IMR-90 (cell line): ENCODE measurements around the gene LAMA2. TPM values are rescaled to one million over a fixed set of nuclear protein-coding genes. Genes with fewer than 3 reads are reported as not detected.

ENCODE experiments used
- ATAC-seq: fragments of 200-7000 bp; cut with Tn5 transposase; 2 replicates; pipeline ENCODE4 v1.9.1; 2020; ENCODE audit warnings: low read depth, mild to moderate bottlenecking, moderate library complexity
- BruUV-seq: library from RNA; stranded (reverse); fragments of 400-500 nt; replicated peaks from 2 replicates; lab custom pipeline; 2021; lab: Mats Ljungman, UMichigan
- CTCF ChIA-PET: fragments of 300-600 bp; formaldehyde crosslinking; extraction: SDS; loops from one replicate; lab custom pipeline; 2021; ENCODE audit warnings: antibody characterized with exemption; lab: Yijun Ruan, JAX
- POLR2A ChIA-PET: fragments of 300-600 bp; sonication (Branson Sonifier 250); formaldehyde crosslinking; loops from one replicate; lab custom pipeline; 2022; ENCODE audit warnings: antibody characterized with exemption; ENCODE audit not compliant: unreplicated experiment; lab: Charles Lee
- DNase-seq: peaks from one replicate; pipeline ENCODE4 v3.0.0; 2013
- H2AFZ ChIP-seq: replicated peaks from 2 replicates; pipeline ENCODE3; 2013; ENCODE audit warnings: low read length, mild to moderate bottlenecking; ENCODE audit not compliant: poor library complexity
- H2AK5ac ChIP-seq: 2 replicates; pipeline ENCODE4 v1.6.1; 2013; ENCODE audit warnings: low read depth, low read length, inconsistent platforms
- H2AK9ac ChIP-seq: replicated peaks from 2 replicates; pipeline ENCODE3; 2013; ENCODE audit warnings: mild to moderate bottlenecking, low read depth, low read length, moderate library complexity; ENCODE audit not compliant: poor library complexity
- H2BK120ac ChIP-seq: 2 replicates; pipeline ENCODE4 v1.6.1; 2013; ENCODE audit warnings: low read depth, low read length, inconsistent platforms
- H2BK15ac ChIP-seq: 3 replicates; pipeline ENCODE4 v1.6.1; 2013; ENCODE audit warnings: low read depth, low read length, inconsistent platforms
- H2BK20ac ChIP-seq: 2 replicates; pipeline ENCODE4 v1.6.1; 2013; ENCODE audit warnings: low read depth, mild to moderate bottlenecking, inconsistent platforms, low read length, moderate library complexity
- H2BK5ac ChIP-seq: 2 replicates; pipeline ENCODE4 v1.6.1; 2013; ENCODE audit warnings: mild to moderate bottlenecking, low read depth, low read length, inconsistent platforms; ENCODE audit not compliant: poor library complexity, severe bottlenecking
- H3K14ac ChIP-seq: replicated peaks from 2 replicates; pipeline ENCODE4 v1.6.1; 2013; ENCODE audit warnings: low read depth, low read length, inconsistent platforms
- H3K18ac ChIP-seq: 2 replicates; pipeline ENCODE4 v1.6.1; 2013; ENCODE audit warnings: low read depth, low read length, control low read depth
- H3K23ac ChIP-seq: 2 replicates; pipeline ENCODE4 v1.6.1; 2013; ENCODE audit warnings: low read depth, low read length, inconsistent platforms
- H3K27ac ChIP-seq: 2 replicates; pipeline ENCODE4 v1.5.1; 2013; ENCODE audit warnings: mild to moderate bottlenecking, control low read depth, low read length; ENCODE audit not compliant: insufficient read depth
- H3K27me3 ChIP-seq: 2 replicates; pipeline ENCODE4 v1.6.1; 2013; ENCODE audit warnings: low read length; ENCODE audit not compliant: control insufficient read depth, insufficient read depth
- H3K36me3 ChIP-seq: 2 replicates; pipeline ENCODE4 v1.6.1; 2013; ENCODE audit warnings: low read length, mixed read lengths; ENCODE audit not compliant: control insufficient read depth, insufficient read depth
- H3K4ac ChIP-seq: 2 replicates; pipeline ENCODE4 v1.6.1; 2013; ENCODE audit warnings: low read depth, low read length, inconsistent platforms
- H3K4me1 ChIP-seq: 2 replicates; pipeline ENCODE4 v1.6.1; 2013; ENCODE audit warnings: low read length, mixed read lengths; ENCODE audit not compliant: control insufficient read depth, insufficient read depth
- H3K4me2 ChIP-seq: 2 replicates; pipeline ENCODE4 v1.6.1; 2013; ENCODE audit warnings: low read depth, mild to moderate bottlenecking, control low read depth, low read length, moderate library complexity
- H3K4me3 ChIP-seq: 2 replicates; pipeline ENCODE4 v1.5.1; 2013; ENCODE audit warnings: low read depth, mild to moderate bottlenecking, control low read depth, low read length, moderate library complexity; ENCODE audit not compliant: insufficient read depth
- H3K56ac ChIP-seq: 2 replicates; pipeline ENCODE4 v1.6.1; 2013; ENCODE audit warnings: low read length, inconsistent platforms; ENCODE audit not compliant: insufficient read depth; ENCODE audit errors: extremely low read depth
- H3K79me1 ChIP-seq, 2 experiments: 2 replicates each; pipeline ENCODE4 v1.6.1; 2013; ENCODE audit warnings: low read length in 2 of 2, inconsistent platforms in 1 of 2, low read depth in 1 of 2
- H3K9ac ChIP-seq: 2 replicates; pipeline ENCODE4 v1.6.1; 2013; ENCODE audit warnings: low read depth, low read length, control low read depth
- H3K9me1 ChIP-seq: 2 replicates; pipeline ENCODE4 v1.6.1; 2013; ENCODE audit warnings: low read length, inconsistent platforms; ENCODE audit not compliant: insufficient read depth
- H3K9me3 ChIP-seq: 2 replicates; pipeline ENCODE4 v1.6.1; 2013; ENCODE audit warnings: low read length; ENCODE audit not compliant: control insufficient read depth, insufficient read depth
- H4K20me1 ChIP-seq: 2 replicates; pipeline ENCODE4 v1.6.1; 2013; ENCODE audit warnings: low read length, inconsistent platforms; ENCODE audit not compliant: insufficient read depth
- H4K5ac ChIP-seq: 2 replicates; pipeline ENCODE4 v1.6.1; 2013; ENCODE audit warnings: mild to moderate bottlenecking, low read depth, low read length, control low read depth
- H4K8ac ChIP-seq, 2 experiments: 2 replicates each; pipeline ENCODE4 v1.6.1; 2013; ENCODE audit warnings: low read depth in 2 of 2, low read length in 2 of 2, control low read depth in 1 of 2, inconsistent platforms in 1 of 2
- H4K91ac ChIP-seq: 2 replicates; pipeline ENCODE4 v1.6.1; 2013; ENCODE audit warnings: low read depth, low read length, inconsistent platforms; ENCODE audit not compliant: insufficient read depth
- BHLHE40 ChIP-seq: fragments of 150-350 bp; IDR thresholded peaks from 2 replicates; pipeline ENCODE4 v1.6.1; 2016; ENCODE audit warnings: mild to moderate bottlenecking, low read depth, low read length
- CEBPB ChIP-seq: IDR thresholded peaks from 2 replicates; pipeline ENCODE4 v1.6.1; 2012; ENCODE audit warnings: low read depth, low read length, improper control_type of control experiment
- CHD1 ChIP-seq: IDR thresholded peaks from 2 replicates; pipeline ENCODE4 v1.6.1; 2012; ENCODE audit warnings: low read depth, low read length, improper control_type of control experiment
- CTCF ChIP-seq: conservative IDR thresholded peaks from 2 replicates; pipeline ENCODE4 v1.5.1; 2012; ENCODE audit warnings: mild to moderate bottlenecking, low read depth, low read length, improper control_type of control experiment
- FOS ChIP-seq: fragments of 150-350 bp; IDR thresholded peaks from 2 replicates; pipeline ENCODE4 v1.6.1; 2016; ENCODE audit warnings: low read depth, low read length
- MAFK ChIP-seq: IDR thresholded peaks from 2 replicates; pipeline ENCODE4 v1.6.1; 2012; ENCODE audit warnings: low read depth, low read length, improper control_type of control experiment
- MAZ ChIP-seq: IDR thresholded peaks from 2 replicates; pipeline ENCODE4 v1.6.1; 2012; ENCODE audit warnings: low read depth, mild to moderate bottlenecking, low read length, improper control_type of control experiment, moderate library complexity, borderline replicate concordance
- MXI1 ChIP-seq: IDR thresholded peaks from 2 replicates; pipeline ENCODE4 v1.6.1; 2012; ENCODE audit warnings: low read depth, mild to moderate bottlenecking, low read length, moderate library complexity, borderline replicate concordance
- NFE2L2 ChIP-seq: fragments of 150-350 bp; IDR thresholded peaks from 2 replicates; pipeline ENCODE4 v1.6.1; 2016; ENCODE audit warnings: low read depth, mild to moderate bottlenecking, low read length
- POLR2A ChIP-seq: IDR thresholded peaks from 2 replicates; pipeline ENCODE4 v1.6.1; 2012; ENCODE audit warnings: mild to moderate bottlenecking, low read depth, low read length
- RAD21 ChIP-seq: IDR thresholded peaks from 2 replicates; pipeline ENCODE4 v1.6.1; 2012; ENCODE audit warnings: low read length, improper control_type of control experiment
- RCOR1 ChIP-seq: IDR thresholded peaks from 2 replicates; pipeline ENCODE4 v1.6.1; 2012; ENCODE audit warnings: mild to moderate bottlenecking, low read length, improper control_type of control experiment; ENCODE audit not compliant: insufficient replicate concordance
- RFX5 ChIP-seq: IDR thresholded peaks from 2 replicates; pipeline ENCODE4 v1.8.0; 2012; ENCODE audit warnings: low read depth, mild to moderate bottlenecking, low read length, moderate library complexity
- SMC3 ChIP-seq: fragments of 150-350 bp; IDR thresholded peaks from 2 replicates; pipeline ENCODE4 v1.6.1; 2016; ENCODE audit warnings: low read depth, mild to moderate bottlenecking, antibody characterized with exemption, low read length, moderate library complexity
- dilution Hi-C: fragments of 300-500 bp; cut with HindIII; formaldehyde crosslinking; loops from one replicate; pipeline ENCODE4 v1.14.3; 2018; ENCODE audit warnings: low sequenced_read_pairs; ENCODE audit not compliant: unreplicated experiment
- in situ Hi-C: fragments of 300-500 bp; cut with MboI; formaldehyde crosslinking; loops from 3 replicates; pipeline ENCODE4 v1.14.3; 2019; ENCODE audit warnings: low sequenced_read_pairs, inconsistent platforms, mixed read lengths
- intact Hi-C: fragments of 100-400 bp; cut with micrococcal nuclease; formaldehyde crosslinking; loops from 2 replicates; pipeline ENCODE4 v1.10.0; 2022
- polyA plus RNA-seq, 3 experiments: library from polyadenylated mRNA; depleted of rRNA; stranded (reverse); fragments of >200 nt; gene quantifications; 2 replicates each; pipeline ENCODE4 v1.2.3, GENCODE V29; 2012; ENCODE audit warnings: low replicate concordance in 1 of 3
- total RNA-seq: library from RNA; depleted of rRNA; stranded (reverse); fragments of >200 nt; gene quantifications from 2 replicates; pipeline ENCODE4 v1.2.3, GENCODE V29; 2012
- TF ChIP-seq, protein P1 (sequence below): fragments of 150-350 bp; IDR thresholded peaks from 2 replicates; pipeline ENCODE4 v1.6.1; 2017; ENCODE audit warnings: mild to moderate bottlenecking, antibody characterized with exemption, low read length, low read depth
- TF ChIP-seq, protein P2 (sequence below): fragments of 150-350 bp; IDR thresholded peaks from 2 replicates; pipeline ENCODE4 v1.6.1; 2016; ENCODE audit warnings: low read depth, mild to moderate bottlenecking, low read length, moderate library complexity, borderline replicate concordance

LAMA2 gene
- total and polyA plus RNA-seq, 2 of the 4 experiments (the other 2 are of a cell fraction): 9.9 to 13.3 TPM

DNA sequence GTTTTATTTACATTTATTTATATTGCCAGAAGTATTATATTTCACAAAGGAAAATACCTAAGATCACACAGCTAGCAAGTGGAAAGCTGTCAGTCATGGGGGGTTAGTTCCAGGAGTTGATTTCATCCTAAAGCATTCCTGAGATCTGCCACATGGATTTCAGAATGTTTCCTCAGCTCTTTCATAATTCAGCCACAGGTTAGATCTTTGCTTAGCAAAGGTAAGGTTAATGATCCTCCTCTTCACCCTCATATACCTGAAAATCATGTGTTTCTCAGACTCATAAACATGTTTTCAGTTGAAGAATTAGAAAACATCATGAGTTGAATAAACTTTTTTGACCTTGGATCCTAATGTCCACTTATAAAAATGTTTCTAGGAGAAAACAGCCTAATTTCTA, 611.6 kb downstream of the LAMA2 start:
- H2AK5ac ChIP-seq: no peak overlapping the region
- ATAC-seq (no peak), DNase-seq (no peak)
- ChIA-PET CTCF (no interaction called here), POLR2A (no interaction called here)
- H3K56ac ChIP-seq: no peak overlapping the region
- no peak overlapping the region for H2BK15ac ChIP-seq
- no peak overlapping the region for H3K4me2 ChIP-seq
- H4K8ac ChIP-seq: no peak overlapping the region
- peaks cover 3% of the 10 kb centered on the region for H3K9me1 ChIP-seq
- in situ Hi-C loops: loop anchor here (10.0 kb wide), 2 partner anchors 270 to 530 kb away; no protein-coding TSS in a partner anchor
- no peak overlapping the region for H3K9ac ChIP-seq
- peak overlapping the region; percentile 36; the same call in 1 of the 2 replicates for H2BK20ac ChIP-seq
- no peak overlapping the region for H2BK120ac ChIP-seq
- no peak for TF ChIP-seq POLR2A
- TF ChIP-seq CEBPB: no peak
- TF ChIP-seq, protein P1, sequence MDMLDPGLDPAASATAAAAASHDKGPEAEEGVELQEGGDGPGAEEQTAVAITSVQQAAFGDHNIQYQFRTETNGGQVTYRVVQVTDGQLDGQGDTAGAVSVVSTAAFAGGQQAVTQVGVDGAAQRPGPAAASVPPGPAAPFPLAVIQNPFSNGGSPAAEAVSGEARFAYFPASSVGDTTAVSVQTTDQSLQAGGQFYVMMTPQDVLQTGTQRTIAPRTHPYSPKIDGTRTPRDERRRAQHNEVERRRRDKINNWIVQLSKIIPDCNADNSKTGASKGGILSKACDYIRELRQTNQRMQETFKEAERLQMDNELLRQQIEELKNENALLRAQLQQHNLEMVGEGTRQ: no peak
- TF ChIP-seq MXI1: no peak
- no peak for TF ChIP-seq NFE2L2
- no peak for TF ChIP-seq RFX5
- TF ChIP-seq RCOR1: no peak
- TF ChIP-seq CHD1: no peak
- TF ChIP-seq, protein P2, sequence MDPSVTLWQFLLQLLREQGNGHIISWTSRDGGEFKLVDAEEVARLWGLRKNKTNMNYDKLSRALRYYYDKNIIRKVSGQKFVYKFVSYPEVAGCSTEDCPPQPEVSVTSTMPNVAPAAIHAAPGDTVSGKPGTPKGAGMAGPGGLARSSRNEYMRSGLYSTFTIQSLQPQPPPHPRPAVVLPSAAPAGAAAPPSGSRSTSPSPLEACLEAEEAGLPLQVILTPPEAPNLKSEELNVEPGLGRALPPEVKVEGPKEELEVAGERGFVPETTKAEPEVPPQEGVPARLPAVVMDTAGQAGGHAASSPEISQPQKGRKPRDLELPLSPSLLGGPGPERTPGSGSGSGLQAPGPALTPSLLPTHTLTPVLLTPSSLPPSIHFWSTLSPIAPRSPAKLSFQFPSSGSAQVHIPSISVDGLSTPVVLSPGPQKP: no peak
- no peak for TF ChIP-seq CTCF
- TF ChIP-seq FOS: no peak
- TF ChIP-seq SMC3: no peak
- TF ChIP-seq RAD21: no peak
- no peak for TF ChIP-seq BHLHE40
- no peak for TF ChIP-seq MAFK
- no peak for TF ChIP-seq MAZ
- H3K36me3 ChIP-seq: no peaks in the 10 kb centered on the region
- H4K5ac ChIP-seq: no peak overlapping the region
- no peak overlapping the region for H3K4me3 ChIP-seq
- no peaks in the 10 kb centered on the region for H3K27me3 ChIP-seq
- no peak overlapping the region for H3K27ac ChIP-seq
- dilution Hi-C loops: no loop called here
- H3K79me1 ChIP-seq: no peaks in the 10 kb centered on the region; a peak in 1 of 4 replicates
- no peak overlapping the region for H2AK9ac ChIP-seq
- BruUV-seq: no TSS peak
- no peaks in the 10 kb centered on the region for H4K20me1 ChIP-seq
- no peaks in the 10 kb centered on the region for H3K9me3 ChIP-seq
- H2BK5ac ChIP-seq: no peak overlapping the region
- H3K23ac ChIP-seq: no peak overlapping the region; the same call in 1 of the 2 replicates
- H3K4me1 ChIP-seq: peaks cover 18% of the 10 kb centered on the region
- intact Hi-C loops: no loop called here
- no peak overlapping the region for H2AFZ ChIP-seq
- H3K14ac ChIP-seq: no peak overlapping the region
- H3K18ac ChIP-seq: no peak overlapping the region
- no peak overlapping the region; the same call in 1 of the 2 replicates for H3K4ac ChIP-seq
- no peak overlapping the region; the same call in 1 of the 2 replicates for H4K91ac ChIP-seq
